ENCODE measurements around the gene NSUN2. TPM values are rescaled to one million over a fixed set of nuclear protein-coding genes. Genes with fewer than 3 reads are reported as not detected.

Gene NSUN2
- total and polyA plus RNA-seq, 2 experiments from 2014 or later, result 65.4 to 112 TPM

GRCh38 chr5:6674886-6675285, 42.0 kb upstream of the NSUN2 start:
- Histone ChIP-seq H3K27me3 (ENCODE audit: insufficient read depth) (no peaks in the 10 kb centered on the region), H3K4me3 (no peak overlapping the region), H4K20me1 (replicated peaks; ENCODE audit: insufficient read depth) (no peaks in the 10 kb centered on the region; the same call in 1 of the 2 replicates), H3K4me2 (no peak overlapping the region), H2AFZ (no peak overlapping the region), H3K79me2 (replicated peaks; ENCODE audit: insufficient read depth) (no peaks in the 10 kb centered on the region), H3K27ac (ENCODE audit: low read depth) (no peak overlapping the region), H3K36me3 (ENCODE audit: insufficient read depth) (no peaks in the 10 kb centered on the region), H3K9me2 (ENCODE audit: insufficient read depth) (peaks cover 18% of the 10 kb centered on the region; the same call in 1 of the 2 replicates), H3K4me1 (ENCODE audit: insufficient read depth) (no peaks in the 10 kb centered on the region), H3F3A (replicated peaks; ENCODE audit: low read depth) (no peaks in the 10 kb centered on the region)
- TF ChIP-seq POLR2AphosphoS5 (IDR thresholded peaks at IDR 0.05; ENCODE audit: low read depth) (no peak), EZH2phosphoT487 (IDR thresholded peaks at IDR 0.05; ENCODE audit: unreplicated experiment) (no peak), ZNF331 (CRISPR knock-in tag; IDR thresholded peaks at IDR 0.05; ENCODE audit: low read depth) (no peak), STAT1 (IDR thresholded peaks at IDR 0.05; ENCODE audit: unreplicated experiment) (no peak)
- TF ChIP-seq, protein P1, sequence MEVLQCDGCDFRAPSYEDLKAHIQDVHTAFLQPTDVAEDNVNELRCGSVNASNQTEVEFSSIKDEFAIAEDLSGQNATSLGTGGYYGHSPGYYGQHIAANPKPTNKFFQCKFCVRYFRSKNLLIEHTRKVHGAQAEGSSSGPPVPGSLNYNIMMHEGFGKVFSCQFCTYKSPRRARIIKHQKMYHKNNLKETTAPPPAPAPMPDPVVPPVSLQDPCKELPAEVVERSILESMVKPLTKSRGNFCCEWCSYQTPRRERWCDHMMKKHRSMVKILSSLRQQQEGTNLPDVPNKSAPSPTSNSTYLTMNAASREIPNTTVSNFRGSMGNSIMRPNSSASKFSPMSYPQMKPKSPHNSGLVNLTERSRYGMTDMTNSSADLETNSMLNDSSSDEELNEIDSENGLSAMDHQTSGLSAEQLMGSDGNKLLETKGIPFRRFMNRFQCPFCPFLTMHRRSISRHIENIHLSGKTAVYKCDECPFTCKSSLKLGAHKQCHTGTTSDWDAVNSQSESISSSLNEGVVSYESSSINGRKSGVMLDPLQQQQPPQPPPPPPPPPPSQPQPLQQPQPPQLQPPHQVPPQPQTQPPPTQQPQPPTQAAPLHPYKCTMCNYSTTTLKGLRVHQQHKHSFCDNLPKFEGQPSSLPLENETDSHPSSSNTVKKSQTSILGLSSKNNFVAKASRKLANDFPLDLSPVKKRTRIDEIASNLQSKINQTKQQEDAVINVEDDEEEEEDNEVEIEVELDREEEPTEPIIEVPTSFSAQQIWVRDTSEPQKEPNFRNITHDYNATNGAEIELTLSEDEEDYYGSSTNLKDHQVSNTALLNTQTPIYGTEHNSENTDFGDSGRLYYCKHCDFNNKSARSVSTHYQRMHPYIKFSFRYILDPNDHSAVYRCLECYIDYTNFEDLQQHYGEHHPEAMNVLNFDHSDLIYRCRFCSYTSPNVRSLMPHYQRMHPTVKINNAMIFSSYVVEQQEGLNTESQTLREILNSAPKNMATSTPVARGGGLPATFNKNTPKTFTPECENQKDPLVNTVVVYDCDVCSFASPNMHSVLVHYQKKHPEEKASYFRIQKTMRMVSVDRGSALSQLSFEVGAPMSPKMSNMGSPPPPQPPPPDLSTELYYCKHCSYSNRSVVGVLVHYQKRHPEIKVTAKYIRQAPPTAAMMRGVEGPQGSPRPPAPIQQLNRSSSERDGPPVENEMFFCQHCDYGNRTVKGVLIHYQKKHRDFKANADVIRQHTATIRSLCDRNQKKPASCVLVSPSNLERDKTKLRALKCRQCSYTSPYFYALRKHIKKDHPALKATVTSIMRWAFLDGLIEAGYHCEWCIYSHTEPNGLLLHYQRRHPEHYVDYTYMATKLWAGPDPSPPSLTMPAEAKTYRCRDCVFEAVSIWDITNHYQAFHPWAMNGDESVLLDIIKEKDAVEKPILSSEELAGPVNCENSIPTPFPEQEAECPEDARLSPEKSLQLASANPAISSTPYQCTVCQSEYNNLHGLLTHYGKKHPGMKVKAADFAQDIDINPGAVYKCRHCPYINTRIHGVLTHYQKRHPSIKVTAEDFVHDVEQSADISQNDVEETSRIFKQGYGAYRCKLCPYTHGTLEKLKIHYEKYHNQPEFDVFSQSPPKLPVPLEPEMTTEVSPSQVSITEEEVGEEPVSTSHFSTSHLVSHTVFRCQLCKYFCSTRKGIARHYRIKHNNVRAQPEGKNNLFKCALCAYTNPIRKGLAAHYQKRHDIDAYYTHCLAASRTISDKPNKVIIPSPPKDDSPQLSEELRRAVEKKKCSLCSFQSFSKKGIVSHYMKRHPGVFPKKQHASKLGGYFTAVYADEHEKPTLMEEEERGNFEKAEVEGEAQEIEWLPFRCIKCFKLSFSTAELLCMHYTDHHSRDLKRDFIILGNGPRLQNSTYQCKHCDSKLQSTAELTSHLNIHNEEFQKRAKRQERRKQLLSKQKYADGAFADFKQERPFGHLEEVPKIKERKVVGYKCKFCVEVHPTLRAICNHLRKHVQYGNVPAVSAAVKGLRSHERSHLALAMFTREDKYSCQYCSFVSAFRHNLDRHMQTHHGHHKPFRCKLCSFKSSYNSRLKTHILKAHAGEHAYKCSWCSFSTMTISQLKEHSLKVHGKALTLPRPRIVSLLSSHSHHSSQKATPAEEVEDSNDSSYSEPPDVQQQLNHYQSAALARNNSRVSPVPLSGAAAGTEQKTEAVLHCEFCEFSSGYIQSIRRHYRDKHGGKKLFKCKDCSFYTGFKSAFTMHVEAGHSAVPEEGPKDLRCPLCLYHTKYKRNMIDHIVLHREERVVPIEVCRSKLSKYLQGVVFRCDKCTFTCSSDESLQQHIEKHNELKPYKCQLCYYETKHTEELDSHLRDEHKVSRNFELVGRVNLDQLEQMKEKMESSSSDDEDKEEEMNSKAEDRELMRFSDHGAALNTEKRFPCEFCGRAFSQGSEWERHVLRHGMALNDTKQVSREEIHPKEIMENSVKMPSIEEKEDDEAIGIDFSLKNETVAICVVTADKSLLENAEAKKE (CRISPR knock-in tag; IDR thresholded peaks at IDR 0.05), result no peak
- TF ChIP-seq, protein P2, sequence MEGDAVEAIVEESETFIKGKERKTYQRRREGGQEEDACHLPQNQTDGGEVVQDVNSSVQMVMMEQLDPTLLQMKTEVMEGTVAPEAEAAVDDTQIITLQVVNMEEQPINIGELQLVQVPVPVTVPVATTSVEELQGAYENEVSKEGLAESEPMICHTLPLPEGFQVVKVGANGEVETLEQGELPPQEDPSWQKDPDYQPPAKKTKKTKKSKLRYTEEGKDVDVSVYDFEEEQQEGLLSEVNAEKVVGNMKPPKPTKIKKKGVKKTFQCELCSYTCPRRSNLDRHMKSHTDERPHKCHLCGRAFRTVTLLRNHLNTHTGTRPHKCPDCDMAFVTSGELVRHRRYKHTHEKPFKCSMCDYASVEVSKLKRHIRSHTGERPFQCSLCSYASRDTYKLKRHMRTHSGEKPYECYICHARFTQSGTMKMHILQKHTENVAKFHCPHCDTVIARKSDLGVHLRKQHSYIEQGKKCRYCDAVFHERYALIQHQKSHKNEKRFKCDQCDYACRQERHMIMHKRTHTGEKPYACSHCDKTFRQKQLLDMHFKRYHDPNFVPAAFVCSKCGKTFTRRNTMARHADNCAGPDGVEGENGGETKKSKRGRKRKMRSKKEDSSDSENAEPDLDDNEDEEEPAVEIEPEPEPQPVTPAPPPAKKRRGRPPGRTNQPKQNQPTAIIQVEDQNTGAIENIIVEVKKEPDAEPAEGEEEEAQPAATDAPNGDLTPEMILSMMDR (conservative IDR thresholded peaks at IDR 0.05; ENCODE audit: low read depth in 2 of 2), result no peak
- Mint-ChIP-seq H3K36me3 (ENCODE audit: low read depth) (peaks cover 51% of the 10 kb centered on the region), H3K4me3 (no peak overlapping the region), H3K9me3 (peaks cover 29% of the 10 kb centered on the region), H3K27me3 (ENCODE audit: insufficient read depth, low read depth, poor library complexity) (no peaks in the 10 kb centered on the region), H3K4me1 (no peaks in the 10 kb centered on the region), H3K27ac (no peak overlapping the region)
- no peak for DNase-seq (ENCODE audit: low spot score)
- no peak for ATAC-seq
